Measurements from ENCODE around the gene F5.
"Not testable (repeated sequence)": the region's sequence is repeated elsewhere in the genome, so short reads cannot be mapped to it uniquely, and the experiment has no call there.

F5 gene

DNA sequence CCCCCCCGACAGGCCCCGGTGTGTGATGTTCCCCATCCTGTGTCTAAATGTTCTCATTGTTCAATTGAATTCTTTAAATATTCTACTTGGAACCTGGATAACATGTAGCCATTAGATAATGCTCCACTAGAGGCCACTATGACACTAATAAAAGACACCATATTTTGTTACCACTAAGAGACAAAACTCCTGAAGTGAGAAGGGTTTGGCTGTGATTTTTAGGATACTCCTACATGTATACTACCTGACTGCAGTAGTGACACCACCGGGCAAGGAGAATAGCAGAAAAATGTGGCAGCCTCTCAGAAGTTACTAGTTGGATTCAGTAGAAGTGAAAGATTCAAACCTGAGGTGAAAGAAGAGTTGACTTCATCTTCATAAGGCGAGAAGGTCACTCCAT lies 36.0 kb downstream of the F5 start:
- no peak overlapping the region for H3K4me3 ChIP-seq
- no peak overlapping the region for H3K27ac ChIP-seq

DNA sequence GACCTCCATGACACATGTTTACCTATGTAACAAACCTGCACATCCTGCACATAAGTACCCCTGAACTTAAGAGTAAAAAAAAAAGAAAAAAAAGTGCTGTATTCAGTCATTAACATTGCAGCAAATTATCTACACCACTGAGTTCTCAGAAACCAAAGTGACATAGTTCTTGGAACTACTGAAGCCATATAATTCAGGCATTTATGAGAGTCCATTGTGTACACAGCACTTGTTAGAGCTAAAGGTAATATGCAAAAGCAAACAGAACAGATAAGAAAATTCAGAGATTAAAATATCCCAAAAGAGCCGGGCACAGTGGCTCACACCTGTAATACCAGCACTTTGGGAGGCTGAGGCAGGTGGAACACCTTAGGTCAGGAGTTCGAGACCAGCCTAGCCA lies 38.0 kb downstream of the F5 start:
- H3K4me3 ChIP-seq: no peak overlapping the region

DNA sequence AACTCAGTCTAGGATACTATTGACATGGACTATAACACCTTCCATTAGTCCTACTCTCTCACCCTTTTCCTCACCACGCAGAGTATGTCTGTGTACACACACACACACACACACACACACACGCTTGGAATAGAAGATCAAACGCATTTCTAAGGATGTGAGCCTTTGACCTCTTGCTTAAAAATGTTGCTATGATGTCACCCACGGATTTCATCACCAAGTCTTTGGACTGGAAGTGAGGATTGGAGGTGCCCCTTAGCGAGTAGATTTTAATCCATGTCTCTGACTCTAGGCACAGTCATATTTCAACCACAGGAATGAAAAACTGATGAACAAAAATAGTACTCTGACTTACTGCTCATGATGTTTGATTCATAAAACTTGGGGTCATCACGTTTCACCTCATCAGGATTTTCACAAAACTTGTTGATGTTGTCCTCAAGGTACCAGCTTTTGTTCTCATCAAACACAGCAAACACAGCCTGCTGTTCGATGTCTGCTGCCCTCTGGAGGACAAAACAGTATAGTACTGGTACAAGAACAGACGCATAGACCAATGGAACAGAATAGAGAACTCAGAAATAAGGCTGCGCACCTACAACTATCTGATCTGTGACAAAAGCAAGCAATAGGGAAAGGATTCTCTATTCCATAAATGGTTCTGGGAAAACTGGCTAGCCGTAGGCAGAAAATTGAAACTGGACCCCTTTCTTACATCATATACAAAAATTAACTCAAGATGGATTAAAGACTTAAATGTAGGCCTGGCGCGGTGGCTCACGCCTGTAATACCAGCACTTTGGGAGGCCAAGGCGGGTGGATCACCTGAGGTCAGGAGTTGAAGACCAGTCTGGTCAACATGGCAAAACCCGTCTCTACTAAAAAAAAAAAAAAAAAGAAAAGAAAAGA lies 39.9 kb downstream of the F5 start:
- H3K4me3 ChIP-seq: no peak overlapping the region
- no peak overlapping the region for H3K27ac ChIP-seq

More for the DNA sequence above, 38.0 kb downstream of the F5 start:
- H3K27ac ChIP-seq: no peak overlapping the region

DNA sequence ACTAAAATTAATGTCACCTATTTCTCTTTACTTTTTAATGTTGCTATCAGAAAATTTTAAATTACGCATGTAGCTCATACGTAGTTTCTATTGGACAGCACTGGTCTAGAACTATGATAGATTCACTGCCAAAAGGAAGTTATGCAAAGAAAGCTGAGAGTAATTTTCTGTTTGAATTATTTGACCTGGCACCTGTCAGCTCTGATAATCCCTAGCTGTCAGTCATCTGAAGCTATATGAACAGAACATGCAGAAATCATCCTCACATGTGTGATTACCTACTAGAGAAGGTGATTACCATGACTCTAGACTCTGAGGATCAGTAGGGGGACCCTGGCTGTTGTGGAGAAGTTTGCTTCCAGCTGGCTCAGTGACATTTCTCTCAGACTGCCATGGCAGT lies 40.8 kb downstream of the F5 start:
- H3K4me3 ChIP-seq: no peak overlapping the region

DNA sequence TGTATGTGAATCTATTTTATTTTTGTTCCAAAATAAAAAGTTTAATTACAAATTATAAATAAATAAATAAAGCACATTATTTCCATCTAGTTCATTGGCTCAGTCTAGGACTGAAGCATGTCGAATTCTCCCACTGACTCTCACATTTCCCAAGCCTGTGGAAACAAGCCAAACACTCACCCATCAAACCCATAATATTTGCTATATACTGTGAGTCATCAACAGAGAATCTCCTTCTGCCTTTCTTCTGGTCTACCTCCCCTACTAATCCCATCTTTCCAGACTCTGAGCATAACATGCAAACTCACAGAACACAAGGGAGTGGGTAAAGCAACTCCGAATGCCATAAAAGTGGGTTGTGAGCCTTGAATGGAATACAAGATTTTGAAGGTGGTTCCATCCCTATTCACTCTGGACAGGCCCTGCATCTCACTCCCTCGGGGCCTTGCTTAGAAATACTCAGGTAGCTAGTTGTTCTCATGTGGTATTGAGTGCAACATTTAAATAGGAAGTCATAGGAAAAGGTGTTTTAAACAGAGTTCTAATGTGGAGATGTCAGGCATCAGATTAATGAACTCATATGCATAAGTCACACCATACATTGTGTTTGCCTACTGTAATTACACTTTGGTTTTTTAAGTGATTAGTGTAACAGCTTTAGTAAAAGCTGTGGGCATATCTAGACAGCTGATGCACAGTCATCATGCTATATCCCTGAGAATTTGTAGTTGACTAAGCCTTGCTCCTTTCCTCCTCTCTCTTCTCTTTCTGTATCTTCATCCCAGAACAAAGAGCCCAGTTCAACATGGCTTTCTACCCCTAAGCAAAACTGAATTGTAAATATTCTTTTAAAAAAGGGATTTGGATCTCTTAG lies 47.0 kb downstream of the F5 start:
- Histone ChIP-seq H3K4me3 (no peak overlapping the region), H3K27ac (no peak overlapping the region)

More for the DNA sequence above, 40.8 kb downstream of the F5 start:
- no peak overlapping the region for H3K27ac ChIP-seq

DNA sequence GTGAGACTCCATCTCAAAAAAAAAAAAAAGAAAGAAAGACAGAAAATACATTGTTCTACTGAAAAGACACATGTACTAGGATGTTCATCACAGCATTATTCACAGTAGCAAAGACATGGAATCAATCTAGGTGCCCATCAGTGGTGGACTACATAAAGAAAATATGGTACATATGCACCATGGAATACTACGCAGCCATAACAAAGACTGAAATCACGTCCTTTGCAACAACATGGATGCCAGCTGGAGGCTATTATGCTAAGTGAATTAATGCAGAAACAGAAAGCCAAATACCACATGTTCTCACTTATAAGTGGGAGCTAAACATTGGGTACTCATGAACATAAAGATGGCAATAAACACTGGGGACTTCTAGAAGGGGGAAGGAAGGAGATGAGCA lies 51.6 kb downstream of the F5 start:
- H3K4me3 ChIP-seq: no peak overlapping the region
- no peak overlapping the region for H3K27ac ChIP-seq

DNA sequence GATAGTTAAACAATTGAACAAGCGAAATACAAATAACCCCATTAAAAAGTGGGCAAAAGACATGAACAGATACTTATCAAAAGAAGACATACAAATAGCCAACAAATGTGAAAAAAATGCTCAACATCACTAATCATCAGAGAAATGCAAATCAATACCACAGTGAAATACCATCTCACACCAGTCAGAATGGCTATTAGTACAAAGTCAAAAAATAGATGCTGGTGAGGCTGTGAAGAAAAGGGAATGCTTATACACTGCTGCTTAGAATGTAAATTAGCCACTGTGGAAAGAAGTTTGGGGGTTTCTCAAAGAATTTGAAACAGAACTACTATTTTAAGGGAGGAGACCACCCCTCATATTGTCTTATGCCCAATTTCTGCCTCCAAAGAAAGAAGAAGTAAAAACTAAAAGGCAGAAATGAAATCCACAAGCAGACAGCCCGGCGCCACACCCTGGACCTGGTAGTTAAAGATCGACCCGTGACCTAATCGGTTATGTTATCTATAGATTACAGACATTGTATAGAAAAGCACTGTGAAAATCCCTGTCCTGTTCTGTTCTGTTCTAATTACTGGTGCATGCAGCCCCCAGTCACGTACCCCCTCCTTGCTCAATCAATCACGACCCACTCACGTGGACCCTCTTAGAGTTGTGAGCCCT lies 52.6 kb downstream of the F5 start:
- H3K4me3 ChIP-seq, H3K27ac ChIP-seq: not testable (repeated sequence)

DNA sequence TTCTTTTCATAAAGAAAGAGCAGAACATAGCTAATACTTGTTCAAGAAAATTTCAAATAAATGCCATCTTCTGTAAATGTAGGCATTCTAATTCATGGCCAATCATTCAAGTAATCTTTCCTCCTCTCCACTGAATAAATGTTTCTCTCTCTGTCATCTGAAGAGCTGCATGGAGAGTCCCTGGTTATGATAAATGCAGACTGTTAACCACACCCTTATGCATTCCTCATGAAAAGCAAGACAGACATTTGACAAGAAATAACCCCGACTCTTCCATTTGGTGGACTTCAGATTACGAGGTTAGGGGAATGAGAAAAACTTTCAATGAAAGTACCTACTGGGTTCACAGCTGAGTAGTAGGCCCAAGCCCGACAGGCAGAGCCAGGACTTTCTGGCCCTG lies 55.8 kb downstream of the F5 start:
- H3K27ac ChIP-seq: no peak overlapping the region

DNA sequence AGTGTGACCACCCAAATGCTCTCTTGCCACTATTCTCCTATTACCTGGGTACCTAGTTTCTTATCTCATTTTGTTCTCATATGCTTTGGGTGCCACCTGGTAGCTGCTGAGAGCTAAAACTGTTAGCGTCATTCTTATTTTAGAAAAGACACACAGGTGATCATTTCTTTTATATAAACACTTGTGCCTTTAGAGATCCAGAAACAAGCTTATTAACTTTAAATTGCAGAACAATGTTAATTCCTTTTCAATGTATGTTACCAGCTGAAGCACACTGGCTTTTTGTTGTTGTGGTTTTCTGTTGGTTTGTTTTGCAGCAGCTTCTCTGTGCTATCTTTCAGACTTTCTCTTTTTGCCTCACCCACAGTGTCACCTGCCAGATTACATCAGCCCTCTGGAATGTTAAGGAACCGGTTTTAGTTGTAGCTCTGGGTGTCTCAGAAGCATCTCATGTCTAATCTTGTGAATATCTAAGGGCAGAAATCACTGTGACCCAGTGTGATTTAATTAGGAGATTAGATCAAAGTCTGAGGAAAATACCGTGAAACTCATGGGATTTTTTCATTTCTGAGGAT lies 57.1 kb downstream of the F5 start:
- Histone ChIP-seq H3K27ac (peak overlapping the region in 16 of 21 experiments; percentile 2 to 75 (median 53)), H3K4me3 (peak overlapping the region in 1 of 7 experiments; percentile 2)

More for the DNA sequence above, 55.8 kb downstream of the F5 start:
- no peak overlapping the region for H3K4me3 ChIP-seq

DNA sequence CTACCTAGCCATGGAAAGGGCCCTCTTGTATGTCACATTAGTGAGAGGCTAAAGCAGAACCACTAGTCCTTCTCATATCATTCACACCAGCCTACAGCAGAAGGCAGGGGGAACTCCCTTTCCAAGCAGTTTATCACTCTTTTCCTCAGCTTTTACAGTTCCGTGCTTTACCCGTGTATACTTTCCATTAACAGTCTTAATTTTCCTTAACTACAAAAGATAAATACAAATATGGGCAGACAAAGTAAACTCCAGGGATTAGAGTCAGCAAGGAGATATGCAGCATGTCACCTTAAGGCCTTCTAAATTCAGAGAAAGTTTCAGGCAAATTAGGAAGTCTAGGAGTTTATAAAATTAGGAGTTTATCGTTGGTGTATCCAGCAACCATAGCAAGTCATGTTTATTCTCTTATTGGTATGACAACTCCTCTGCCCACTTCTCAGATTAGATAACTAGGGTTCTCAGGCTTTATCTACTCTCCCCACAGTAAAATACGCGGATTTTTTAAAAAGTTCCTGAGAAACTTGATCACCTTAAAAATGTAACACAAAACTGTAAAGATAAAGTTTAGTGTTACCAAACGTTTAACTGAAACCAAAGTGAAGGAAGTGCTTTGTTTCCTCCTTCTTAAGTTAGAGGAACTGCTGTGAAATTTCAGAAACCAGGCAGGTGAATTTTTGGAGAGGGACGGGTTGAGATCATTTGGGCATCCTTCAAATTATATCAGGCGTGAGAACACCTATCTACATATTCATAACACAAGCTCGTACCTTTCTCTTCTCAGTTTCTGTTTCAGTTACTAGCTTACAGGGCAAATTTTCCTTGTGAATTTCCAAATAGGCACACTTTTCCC lies 57.8 kb downstream of the F5 start:
- H3K4me3 ChIP-seq: peak overlapping the region in 1 of 7 experiments; percentile 2
- peak overlapping the region in 16 of 21 experiments; percentile 2 to 75 (median 53) for H3K27ac ChIP-seq

DNA sequence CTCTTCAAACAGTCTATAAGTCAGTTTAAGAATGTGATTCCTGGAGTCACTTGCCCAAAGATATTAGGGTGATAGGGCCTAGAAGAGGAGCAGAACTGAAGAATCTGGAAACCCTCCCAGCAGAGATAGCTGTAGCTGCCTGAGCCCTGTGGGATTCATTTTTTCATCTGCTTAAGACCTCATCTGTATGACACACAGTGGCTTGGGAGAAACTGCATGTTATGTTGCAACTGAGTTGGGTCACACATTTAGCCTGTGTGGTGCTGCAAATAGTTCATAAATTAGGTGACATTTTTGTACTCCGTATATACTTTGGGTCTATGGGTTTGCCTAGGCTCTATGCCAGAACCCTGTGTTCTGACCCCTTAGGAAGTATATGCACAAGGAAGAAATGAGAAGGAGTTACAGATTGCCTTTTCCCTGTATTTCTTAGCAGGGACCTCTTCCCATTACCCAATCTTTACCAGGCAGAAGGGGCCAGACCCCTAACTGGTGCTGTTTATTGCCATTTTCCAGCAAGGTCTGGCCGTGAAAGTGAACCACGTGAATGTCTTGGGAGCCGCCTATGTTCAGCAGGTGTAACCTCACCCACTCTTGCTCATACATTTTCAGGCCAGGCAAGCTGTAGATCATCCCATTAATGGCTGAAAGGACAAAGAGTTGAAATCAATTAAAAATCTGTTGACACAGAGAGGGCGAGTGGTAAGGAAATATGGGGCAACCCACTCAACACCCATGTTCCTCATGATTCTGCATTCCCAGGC lies 58.6 kb downstream of the F5 start:
- Histone ChIP-seq H3K27ac (peak overlapping the region in 12 of 21 experiments; percentile 3 to 75 (median 59)), H3K4me3 (no peak overlapping the region)

DNA sequence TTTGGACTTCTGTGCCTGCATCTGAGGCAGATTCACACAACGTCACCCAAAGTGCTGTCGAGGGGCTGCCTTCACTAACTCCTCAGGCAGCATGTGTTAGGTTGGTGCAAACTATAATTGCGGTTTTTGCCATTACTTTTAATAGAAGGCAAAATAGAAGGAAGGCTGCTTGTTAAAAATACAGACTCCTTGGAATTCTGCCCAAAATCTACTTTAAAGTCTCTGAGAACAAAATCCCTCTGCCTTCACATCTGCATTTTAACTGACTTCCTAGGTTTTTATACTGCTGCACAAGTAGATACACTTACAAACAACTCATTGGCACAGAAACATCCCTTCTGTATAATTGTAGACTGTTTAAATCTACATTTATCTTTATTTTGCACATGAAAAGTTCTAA lies 59.3 kb downstream of the F5 start:
- H3K27ac ChIP-seq: no peak overlapping the region
- H3K4me3 ChIP-seq: no peak overlapping the region

DNA sequence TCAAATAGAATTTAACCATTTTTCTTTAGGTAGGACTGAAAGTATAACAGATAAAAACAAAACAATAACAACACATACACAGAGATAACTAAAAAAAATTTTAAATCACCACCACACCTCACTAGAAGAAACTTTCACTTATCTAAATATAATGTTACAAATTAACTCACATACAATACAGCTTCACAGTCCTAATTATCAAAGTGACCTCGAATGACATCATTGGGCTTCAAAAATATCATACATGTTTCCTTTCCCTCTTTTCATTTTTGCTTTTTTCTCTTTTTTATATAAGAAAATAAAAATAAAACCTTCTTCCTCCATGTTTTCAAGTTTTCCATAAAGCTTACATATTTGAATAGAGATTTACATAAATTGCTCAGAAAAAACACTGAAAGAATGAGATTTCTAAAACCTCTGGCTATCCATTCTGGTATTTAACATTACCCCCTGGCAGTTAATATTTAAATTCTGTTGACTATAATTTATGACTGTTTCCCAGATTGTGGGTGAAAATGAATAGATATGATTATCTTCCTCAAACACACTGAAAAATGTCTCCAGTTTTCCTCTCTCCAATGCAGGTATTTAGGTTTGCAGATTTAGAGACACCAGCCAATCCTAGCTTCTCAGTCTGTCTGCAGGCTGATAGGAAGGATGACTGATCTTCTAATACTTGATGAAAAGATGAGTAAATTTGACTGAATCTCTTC lies 60.0 kb downstream of the F5 start:
- no peak overlapping the region for H3K4me3 ChIP-seq
- no peak overlapping the region for H3K27ac ChIP-seq

DNA sequence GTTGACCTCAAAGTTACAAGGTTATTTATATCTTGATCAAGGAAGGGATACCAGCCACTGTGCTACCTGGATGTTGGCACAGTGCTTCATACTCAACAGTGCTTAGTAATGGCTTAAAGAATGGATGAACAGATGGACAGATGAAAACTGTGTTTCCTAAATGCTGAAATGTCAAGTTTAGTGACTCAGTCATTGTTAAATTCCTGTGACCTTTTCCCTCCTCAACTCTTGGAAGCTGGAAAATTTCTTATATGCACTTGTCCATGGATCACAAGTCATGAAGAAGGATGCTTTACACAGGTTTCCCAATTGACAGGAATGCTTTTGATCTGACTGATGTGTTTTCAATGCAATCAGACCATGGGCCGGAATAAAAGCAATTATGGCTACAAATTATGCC lies 60.9 kb downstream of the F5 start:
- Histone ChIP-seq H3K27ac (no peak overlapping the region), H3K4me3 (no peak overlapping the region)

DNA sequence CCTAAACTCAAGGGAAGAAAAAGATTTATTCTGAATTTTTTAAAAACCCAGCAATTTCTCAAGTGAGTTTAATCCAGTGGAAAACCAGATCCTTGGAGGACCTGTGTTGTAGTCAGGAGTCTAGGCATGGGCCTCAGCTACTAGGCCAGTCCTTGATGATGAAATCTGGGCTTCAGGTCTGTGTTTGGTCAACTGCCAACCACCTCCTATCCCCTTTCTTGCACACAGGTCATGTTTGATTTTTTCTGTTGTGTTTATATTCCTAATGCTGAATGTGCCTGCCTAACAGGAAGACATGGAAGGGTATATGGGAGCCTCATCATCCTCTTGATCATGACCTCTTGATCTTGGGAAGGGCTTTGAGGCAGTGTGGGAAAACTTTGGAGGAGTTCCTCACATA lies 62.4 kb downstream of the F5 start:
- Histone ChIP-seq H3K4me3 (no peak overlapping the region), H3K27ac (no peak overlapping the region)

DNA sequence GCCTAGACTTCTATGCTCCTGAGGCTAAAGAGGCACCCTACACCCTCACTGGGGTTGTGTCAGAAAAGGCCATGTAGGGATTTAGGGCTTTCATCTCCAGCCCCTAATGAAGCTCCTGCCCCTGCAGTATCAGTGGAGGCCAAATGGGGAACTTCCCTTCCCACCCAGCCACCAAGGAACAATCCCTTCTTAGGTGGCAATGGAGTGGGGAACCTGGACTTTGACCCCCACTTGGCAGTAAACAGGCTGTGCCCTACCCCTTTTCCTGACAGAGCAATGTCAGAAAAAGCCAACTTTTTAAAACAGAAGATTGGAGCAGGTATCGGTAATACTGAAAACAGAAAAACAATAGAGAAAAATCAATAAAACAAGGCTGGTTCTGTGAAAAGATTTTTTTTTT lies 65.1 kb downstream of the F5 start:
- Histone ChIP-seq H3K4me3 (no peak overlapping the region), H3K27ac (no peak overlapping the region)

DNA sequence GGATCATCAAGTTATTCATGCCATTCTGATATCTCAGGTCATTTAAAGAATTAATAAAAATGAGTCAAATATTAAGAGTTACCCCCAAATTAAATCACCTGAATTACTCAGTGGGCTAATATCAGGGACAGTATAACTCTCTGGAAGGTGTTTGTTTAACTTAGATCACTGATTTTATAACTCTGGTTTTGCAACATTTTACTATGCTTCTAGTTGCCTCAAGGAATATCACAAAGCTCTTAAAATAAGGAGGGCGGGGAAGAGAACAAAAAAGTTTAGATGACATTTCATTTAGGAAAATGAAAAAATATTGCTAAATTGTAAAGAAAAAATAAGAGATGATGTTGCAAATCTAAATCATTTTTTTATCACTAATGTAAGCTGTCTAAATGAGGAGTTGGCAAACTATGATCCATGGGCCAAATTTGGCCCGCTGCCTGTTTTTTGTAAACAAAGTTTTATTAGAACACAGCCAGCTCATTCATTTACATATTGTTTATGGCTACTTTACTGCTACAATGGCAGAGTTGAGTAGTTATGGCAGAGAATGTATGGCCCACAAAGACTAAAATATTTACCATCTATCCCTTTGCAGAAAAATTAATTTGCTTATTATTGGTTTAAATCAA lies 68.6 kb downstream of the F5 start:
- H3K27ac ChIP-seq: no peak overlapping the region
- H3K4me3 ChIP-seq: no peak overlapping the region
